SU-DHL-6 (cell line): ENCODE measurements around the gene QSOX2.

Experiments used
- H2AFZ ChIP-seq: fragments of 200-600 bp; sonication (generic); 2 replicates; pipeline ENCODE4 v1.6.1; 2014; ENCODE audit warnings: low read depth, mild to moderate bottlenecking, moderate library complexity, mixed read lengths, antibody characterized with exemption, low read length; ENCODE audit not compliant: severe bottlenecking
- H3F3A ChIP-seq: fragments of 200-600 bp; shearing (Covaris generic); 2 replicates; pipeline ENCODE4 v1.6.0; 2016; ENCODE audit warnings: antibody characterized with exemption, mild to moderate bottlenecking; ENCODE audit not compliant: insufficient read depth
- H3K27ac ChIP-seq: fragments of 200-600 bp; sonication (generic); 2 replicates; pipeline ENCODE4 v1.5.1; 2016; ENCODE audit warnings: low read depth, mild to moderate bottlenecking, low read length, moderate library complexity, mixed read lengths
- H3K27me3 ChIP-seq: fragments of 200-600 bp; sonication (generic), shearing (Covaris generic); 2 replicates; pipeline ENCODE4 v1.6.0; 2014; ENCODE audit warnings: mild to moderate bottlenecking, low read length
- H3K36me3 ChIP-seq: fragments of 200-600 bp; sonication (generic); 2 replicates; pipeline ENCODE4 v1.6.1; 2014; ENCODE audit warnings: mild to moderate bottlenecking, low read length, mixed read lengths
- H3K4me2 ChIP-seq: fragments of 300-600, 200-600 bp; shearing (Covaris generic), sonication (generic); 2 replicates; pipeline ENCODE4 v1.6.0; 2014; ENCODE audit warnings: low read length, low read depth, mild to moderate bottlenecking; ENCODE audit not compliant: poor library complexity, severe bottlenecking
- H3K4me3 ChIP-seq: fragments of 200-600 bp; sonication (generic); 2 replicates; pipeline ENCODE4 v1.5.1; 2014; ENCODE audit warnings: antibody characterized with exemption, low read length, mild to moderate bottlenecking, mixed read lengths; ENCODE audit not compliant: insufficient read depth, poor library complexity, severe bottlenecking
- H3K79me2 ChIP-seq: fragments of 200-600 bp; sonication (generic); 2 replicates; pipeline ENCODE4 v1.6.1; 2014; ENCODE audit warnings: mild to moderate bottlenecking, low read length, moderate library complexity; ENCODE audit not compliant: insufficient read depth
- H3K9ac ChIP-seq: fragments of 200-600 bp; sonication (generic); 2 replicates; pipeline ENCODE4 v1.7.0; 2014; ENCODE audit warnings: mild to moderate bottlenecking, low read length
- H3K9me2 ChIP-seq: fragments of 200-600 bp; sonication (generic); replicated peaks from 2 replicates; pipeline ENCODE4 v1.6.1; 2014; ENCODE audit warnings: low read length; ENCODE audit not compliant: insufficient read depth
- H3K9me3 ChIP-seq: fragments of 200-600 bp; sonication (generic); 2 replicates; pipeline ENCODE4 v1.6.1; 2014; ENCODE audit warnings: low read length, mixed read lengths; ENCODE audit not compliant: insufficient read depth
- H4K20me1 ChIP-seq: fragments of 200-600 bp; sonication (generic); 2 replicates; pipeline ENCODE4 v1.6.1; 2014; ENCODE audit warnings: low read depth, mild to moderate bottlenecking, antibody characterized with exemption, low read length, moderate library complexity, mixed read lengths
- EZH2phosphoT487 ChIP-seq: fragments of 200-600 bp; sonication (generic), shearing (Covaris generic); conservative IDR thresholded peaks from 2 replicates; pipeline ENCODE4 v1.6.1; 2018; ENCODE audit warnings: mild to moderate bottlenecking, antibody characterized with exemption, low read length, moderate library complexity, mixed read lengths
- TF ChIP-seq, protein P1 (sequence below): fragments of 200-600 bp; sonication (generic); IDR thresholded peaks from one replicate; pipeline ENCODE4 v1.5.1; 2017; ENCODE audit warnings: antibody characterized with exemption, mild to moderate bottlenecking, low read length, moderate library complexity; ENCODE audit not compliant: insufficient read depth, poor library complexity, severe bottlenecking

QSOX2 gene

GRCh38 chr9:136160995-136161610 lies 84.5 kb downstream of the QSOX2 start:
- Histone ChIP-seq H3K9ac (no peak overlapping the region), H3K9me3 (no peaks in the 10 kb centered on the region), H3K9me2 (no peaks in the 10 kb centered on the region), H3K4me3 (no peak overlapping the region), H3F3A (no peaks in the 10 kb centered on the region), H3K27ac (no peak overlapping the region), H2AFZ (no peak overlapping the region), H4K20me1 (no peaks in the 10 kb centered on the region), H3K79me2 (no peaks in the 10 kb centered on the region), H3K36me3 (no peaks in the 10 kb centered on the region), H3K4me2 (no peak overlapping the region), H3K27me3 (no peaks in the 10 kb centered on the region)
- TF ChIP-seq, protein P1, sequence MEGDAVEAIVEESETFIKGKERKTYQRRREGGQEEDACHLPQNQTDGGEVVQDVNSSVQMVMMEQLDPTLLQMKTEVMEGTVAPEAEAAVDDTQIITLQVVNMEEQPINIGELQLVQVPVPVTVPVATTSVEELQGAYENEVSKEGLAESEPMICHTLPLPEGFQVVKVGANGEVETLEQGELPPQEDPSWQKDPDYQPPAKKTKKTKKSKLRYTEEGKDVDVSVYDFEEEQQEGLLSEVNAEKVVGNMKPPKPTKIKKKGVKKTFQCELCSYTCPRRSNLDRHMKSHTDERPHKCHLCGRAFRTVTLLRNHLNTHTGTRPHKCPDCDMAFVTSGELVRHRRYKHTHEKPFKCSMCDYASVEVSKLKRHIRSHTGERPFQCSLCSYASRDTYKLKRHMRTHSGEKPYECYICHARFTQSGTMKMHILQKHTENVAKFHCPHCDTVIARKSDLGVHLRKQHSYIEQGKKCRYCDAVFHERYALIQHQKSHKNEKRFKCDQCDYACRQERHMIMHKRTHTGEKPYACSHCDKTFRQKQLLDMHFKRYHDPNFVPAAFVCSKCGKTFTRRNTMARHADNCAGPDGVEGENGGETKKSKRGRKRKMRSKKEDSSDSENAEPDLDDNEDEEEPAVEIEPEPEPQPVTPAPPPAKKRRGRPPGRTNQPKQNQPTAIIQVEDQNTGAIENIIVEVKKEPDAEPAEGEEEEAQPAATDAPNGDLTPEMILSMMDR = no peak
- TF ChIP-seq EZH2phosphoT487 = no peak

DNA sequence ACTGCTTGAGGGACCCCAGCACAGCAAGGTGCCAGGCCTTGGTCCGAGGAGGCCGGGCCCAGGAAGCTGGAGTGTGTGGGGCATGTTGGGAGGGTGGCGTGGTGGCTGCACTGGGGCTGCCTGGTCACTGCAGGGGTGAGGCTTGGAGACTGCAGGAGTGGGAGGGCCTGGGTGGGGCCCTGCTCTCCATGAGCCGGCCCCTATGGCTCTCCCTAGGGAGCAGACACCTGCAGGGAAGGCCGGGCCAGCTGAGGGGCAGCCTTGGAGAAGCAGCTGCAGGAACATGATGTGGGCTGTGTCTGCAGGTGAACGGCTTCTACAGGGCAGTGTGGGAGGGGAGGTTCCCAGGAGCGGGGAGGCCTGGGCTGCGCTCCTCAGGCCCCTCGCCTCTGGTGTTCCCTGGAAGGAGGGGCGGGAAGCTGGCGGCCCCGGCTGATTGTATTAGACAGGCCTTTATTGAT lies 85.2 kb downstream of the QSOX2 start:
- Histone ChIP-seq H3K9ac (no peak overlapping the region), H3K79me2 (no peaks in the 10 kb centered on the region), H3F3A (no peaks in the 10 kb centered on the region), H4K20me1 (no peaks in the 10 kb centered on the region), H3K4me2 (no peak overlapping the region), H3K27ac (no peak overlapping the region), H3K9me3 (no peaks in the 10 kb centered on the region), H3K9me2 (no peaks in the 10 kb centered on the region), H3K36me3 (no peaks in the 10 kb centered on the region), H3K27me3 (no peaks in the 10 kb centered on the region), H3K4me3 (no peak overlapping the region), H2AFZ (no peak overlapping the region)
- TF ChIP-seq EZH2phosphoT487 = no peak
- TF ChIP-seq, protein P1 = no peak

DNA sequence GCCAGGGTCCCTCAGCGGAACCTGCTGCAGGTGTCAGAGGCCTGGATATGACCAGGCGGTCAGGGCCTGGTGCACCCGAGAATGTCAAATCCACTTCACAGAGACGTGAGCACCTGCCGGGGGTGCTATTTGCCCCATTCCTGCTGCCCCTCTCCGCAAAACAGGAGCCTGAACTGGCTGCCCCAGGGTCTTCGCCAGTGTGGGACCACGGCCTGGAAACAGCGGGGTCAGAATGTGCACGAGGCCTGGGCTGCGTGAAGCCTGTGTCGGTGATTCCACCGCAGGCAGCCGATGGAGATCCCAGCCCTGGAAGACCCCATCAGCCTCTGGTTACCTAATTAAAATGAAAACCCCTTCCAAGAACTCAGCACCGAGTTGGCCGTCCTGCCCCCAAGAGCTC lies 85.8 kb downstream of the QSOX2 start:
- H3F3A ChIP-seq = no peaks in the 10 kb centered on the region
- no peak overlapping the region for H3K27ac ChIP-seq
- no peak overlapping the region for H3K9ac ChIP-seq
- no peaks in the 10 kb centered on the region for H3K27me3 ChIP-seq
- H3K36me3 ChIP-seq = no peaks in the 10 kb centered on the region
- H3K9me3 ChIP-seq = no peaks in the 10 kb centered on the region
- H3K79me2 ChIP-seq = no peaks in the 10 kb centered on the region
- no peaks in the 10 kb centered on the region for H3K9me2 ChIP-seq
- H2AFZ ChIP-seq = no peak overlapping the region
- no peaks in the 10 kb centered on the region for H4K20me1 ChIP-seq
- TF ChIP-seq EZH2phosphoT487 = no peak
- TF ChIP-seq, protein P1 = no peak
- no peak overlapping the region for H3K4me3 ChIP-seq
- no peak overlapping the region for H3K4me2 ChIP-seq
